ENCODE data around the gene BCL11A. TPM values are rescaled to one million over a fixed set of nuclear protein-coding genes. Genes with fewer than 3 reads are reported as not detected.

The BCL11A gene
- total RNA-seq, 1 experiment from 2014 or later = 4.7 TPM

GRCh38 chr2:60502144-60502543 is 51.3 kb downstream of the BCL11A start:
- in situ Hi-C loops (cut with HindIII; ENCODE audit: low pct_unique_long_range_greater_than_20kb, low sequenced_read_pairs) = no loop called here
- no peak for DNase-seq (ENCODE audit: low read depth, low spot score)

GRCh38 chr2:60500861-60501260 is 52.6 kb downstream of the BCL11A start:
- in situ Hi-C loops (cut with HindIII; ENCODE audit: low pct_unique_long_range_greater_than_20kb, low sequenced_read_pairs) = no loop called here
- DNase-seq (ENCODE audit: low read depth, low spot score) = no peak

GRCh38 chr2:60499651-60500265 is 53.7 kb downstream of the BCL11A start:
- no peak for DNase-seq (ENCODE audit: low read depth, low spot score)
- in situ Hi-C loops (cut with HindIII; ENCODE audit: low pct_unique_long_range_greater_than_20kb, low sequenced_read_pairs) = no loop called here

- DNase-seq (ENCODE audit: low read depth, low spot score) = no peak
- in situ Hi-C loops (cut with HindIII; ENCODE audit: low pct_unique_long_range_greater_than_20kb, low sequenced_read_pairs) = no loop called here
Measured at GRCh38 chr2:60498816-60499429, 54.5 kb downstream of the BCL11A start.

- in situ Hi-C loops (cut with HindIII; ENCODE audit: low pct_unique_long_range_greater_than_20kb, low sequenced_read_pairs) = no loop called here
Measured at GRCh38 chr2:60498127-60498815, 55.2 kb downstream of the BCL11A start.

GRCh38 chr2:60497500-60497899 is 56.0 kb downstream of the BCL11A start:
- no peak for DNase-seq (ENCODE audit: low read depth, low spot score)
- in situ Hi-C loops (cut with HindIII; ENCODE audit: low pct_unique_long_range_greater_than_20kb, low sequenced_read_pairs) = no loop called here

More at GRCh38 chr2:60498127-60498815, 55.2 kb downstream of the BCL11A start:
- DNase-seq (ENCODE audit: low read depth, low spot score) = no peak

GRCh38 chr2:60496956-60497355 is 56.5 kb downstream of the BCL11A start:
- in situ Hi-C loops (cut with HindIII; ENCODE audit: low pct_unique_long_range_greater_than_20kb, low sequenced_read_pairs) = no loop called here

GRCh38 chr2:60496475-60496874 is 57.0 kb downstream of the BCL11A start:
- in situ Hi-C loops (cut with HindIII; ENCODE audit: low pct_unique_long_range_greater_than_20kb, low sequenced_read_pairs) = no loop called here
- no peak for DNase-seq (ENCODE audit: low read depth, low spot score)

More at GRCh38 chr2:60496956-60497355, 56.5 kb downstream of the BCL11A start:
- no peak for DNase-seq (ENCODE audit: low read depth, low spot score)

GRCh38 chr2:60495041-60495625 is 58.3 kb downstream of the BCL11A start:
- in situ Hi-C loops (cut with HindIII; ENCODE audit: low pct_unique_long_range_greater_than_20kb, low sequenced_read_pairs) = no loop called here
- no peak for DNase-seq (ENCODE audit: low read depth, low spot score)

- no peak for DNase-seq (ENCODE audit: low read depth, low spot score)
- in situ Hi-C loops (cut with HindIII; ENCODE audit: low pct_unique_long_range_greater_than_20kb, low sequenced_read_pairs) = no loop called here
Measured at GRCh38 chr2:60493804-60494387, 59.6 kb downstream of the BCL11A start.

- DNase-seq (ENCODE audit: low read depth, low spot score) = no peak
- in situ Hi-C loops (cut with HindIII; ENCODE audit: low pct_unique_long_range_greater_than_20kb, low sequenced_read_pairs) = no loop called here
Measured at GRCh38 chr2:60492548-60492947, 60.9 kb downstream of the BCL11A start.

- in situ Hi-C loops (cut with HindIII; ENCODE audit: low pct_unique_long_range_greater_than_20kb, low sequenced_read_pairs) = no loop called here
- DNase-seq (ENCODE audit: low read depth, low spot score) = no peak
Measured at GRCh38 chr2:60490848-60491247, 62.6 kb downstream of the BCL11A start.

- no peak for DNase-seq (ENCODE audit: low read depth, low spot score)
- in situ Hi-C loops (cut with HindIII; ENCODE audit: low pct_unique_long_range_greater_than_20kb, low sequenced_read_pairs) = no loop called here
Measured at GRCh38 chr2:60490441-60490840, 63.0 kb downstream of the BCL11A start.

- DNase-seq (ENCODE audit: low read depth, low spot score) = no peak
- in situ Hi-C loops (cut with HindIII; ENCODE audit: low pct_unique_long_range_greater_than_20kb, low sequenced_read_pairs) = no loop called here
Measured at GRCh38 chr2:60489289-60489688, 64.2 kb downstream of the BCL11A start.

- no peak for DNase-seq (ENCODE audit: low read depth, low spot score)
- in situ Hi-C loops (cut with HindIII; ENCODE audit: low pct_unique_long_range_greater_than_20kb, low sequenced_read_pairs) = no loop called here
Measured at GRCh38 chr2:60488291-60488690, 65.2 kb downstream of the BCL11A start.

- no peak for DNase-seq (ENCODE audit: low read depth, low spot score)
- in situ Hi-C loops (cut with HindIII; ENCODE audit: low pct_unique_long_range_greater_than_20kb, low sequenced_read_pairs) = no loop called here
Measured at GRCh38 chr2:60487174-60487573, 66.3 kb downstream of the BCL11A start.

GRCh38 chr2:60486551-60486950 is 66.9 kb downstream of the BCL11A start:
- DNase-seq (ENCODE audit: low read depth, low spot score) = no peak
- in situ Hi-C loops (cut with HindIII; ENCODE audit: low pct_unique_long_range_greater_than_20kb, low sequenced_read_pairs) = no loop called here

- in situ Hi-C loops (cut with HindIII; ENCODE audit: low pct_unique_long_range_greater_than_20kb, low sequenced_read_pairs) = no loop called here
- no peak for DNase-seq (ENCODE audit: low read depth, low spot score)
Measured at GRCh38 chr2:60486067-60486466, 67.4 kb downstream of the BCL11A start.

Measured in SK-MEL-5 (cell line).